ENCODE data around the gene FAM219B.

GRCh38 chr15:74858369-74858740 is 48.3 kb downstream of the FAM219B start:
- TF ChIP-seq GATA2 (IDR thresholded peaks at IDR 0.05; ENCODE audit: low read depth, low read length): no peak
- no peak for TF ChIP-seq GATA3 (IDR thresholded peaks at IDR 0.05; ENCODE audit: low read depth, low read length)
